GM19035 (cell line): ENCODE results near the gene KCNN4.

Experiments
- ATAC-seq: cut with Tn5 transposase; IDR thresholded peaks from one replicate; pipeline ENCODE4 v1.9.1; 2021; ENCODE audit not compliant: unreplicated experiment

KCNN4 gene

GRCh38 chr19:43721469-43722048 lies 59.2 kb downstream of the KCNN4 start:
- no peak for ATAC-seq

DNA sequence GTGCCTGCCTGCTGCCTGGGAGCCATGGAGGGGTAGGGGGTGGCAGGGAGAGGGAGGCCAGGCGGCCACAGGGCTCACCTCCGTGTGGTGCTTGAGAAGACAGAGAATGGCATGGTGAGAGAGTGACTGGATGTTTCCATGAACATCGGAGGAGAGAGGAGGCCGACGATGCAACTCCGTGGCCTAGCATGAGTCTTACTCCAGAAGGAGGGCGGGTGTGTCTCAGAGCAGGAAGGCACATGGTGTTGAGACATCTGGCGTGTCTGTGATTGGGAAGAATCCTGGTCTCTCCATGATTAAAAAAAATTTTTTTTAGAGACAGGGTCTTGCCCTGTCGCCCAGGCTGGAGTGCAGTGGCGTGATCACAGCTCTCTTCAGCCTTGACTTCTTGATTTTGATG lies 59.8 kb downstream of the KCNN4 start:
- no peak for ATAC-seq

GRCh38 chr19:43719918-43720317 lies 60.9 kb downstream of the KCNN4 start:
- no peak for ATAC-seq

- ATAC-seq: no peak
These were observed 61.4 kb downstream of the KCNN4 start for GRCh38 chr19:43719378-43719868.

GRCh38 chr19:43718627-43719377 lies 62.0 kb downstream of the KCNN4 start:
- ATAC-seq: no peak
